Measurements from ENCODE around the gene DAGLA.

- TF ChIP-seq CTCF (IDR thresholded peaks at IDR 0.05; ENCODE audit: insufficient read depth, low read length, poor library complexity, severe bottlenecking) (no peak), EZH2phosphoT487 (conservative IDR thresholded peaks at IDR 0.05; ENCODE audit: low read length) (no peak)
Measured at GRCh38 chr11:61773356-61773755, 93.2 kb downstream of the DAGLA start.

All from SU-DHL-6 (cell line).